H1 (cell line): ENCODE measurements around the gene ANKRD11. TPM values are rescaled to one million over a fixed set of nuclear protein-coding genes. Genes with fewer than 3 reads are reported as not detected.

Experiments used
- CTCF ChIA-PET: fragments of 300-600 bp; sonication (Branson Sonifier 250); formaldehyde crosslinking; loops from one replicate; lab custom pipeline; 2021; ENCODE audit not compliant: partially characterized antibody; lab: Charles Lee
- POLR2A ChIA-PET: fragments of 300-600 bp; sonication (Branson Sonifier 250); formaldehyde crosslinking; loops from one replicate; lab custom pipeline; 2021; ENCODE audit warnings: inconsistent platforms; ENCODE audit not compliant: partially characterized antibody; lab: Charles Lee
- DNase-seq, 2 experiments: peaks; one replicate each; pipeline versions ENCODE4 v3.0.0 to v3.0.0-alpha.2; 2010 to 2022; ENCODE audit warnings: low spot score in 2 of 2, low read depth in 1 of 2, mixed read lengths in 1 of 2
- FAIRE-seq: peaks from 2 replicates; lab custom pipeline; 2011; peaks lifted over from hg19 to GRCh38; lab: Jason Lieb, UNC
- H2AFZ ChIP-seq: 2 replicates; pipeline ENCODE4 v1.8.1; 2012; ENCODE audit warnings: low read length, inconsistent platforms
- H2AK5ac ChIP-seq: 2 replicates; pipeline ENCODE4 v1.6.1; 2013; ENCODE audit warnings: low read depth, low read length
- H2BK120ac ChIP-seq: replicated peaks from 2 replicates; pipeline ENCODE3; 2013; ENCODE audit warnings: low read depth, low read length, inconsistent platforms
- H2BK12ac ChIP-seq: 2 replicates; pipeline ENCODE4 v1.6.1; 2013; ENCODE audit warnings: low read depth, low read length
- H2BK15ac ChIP-seq: 2 replicates; pipeline ENCODE4 v1.6.1; 2013; ENCODE audit warnings: low read length
- H2BK20ac ChIP-seq: 2 replicates; pipeline ENCODE4 v1.6.1; 2013; ENCODE audit warnings: low read length
- H2BK5ac ChIP-seq: 2 replicates; pipeline ENCODE4 v1.6.1; 2013; ENCODE audit warnings: low read depth, low read length
- H3K14ac ChIP-seq: 2 replicates; pipeline ENCODE4 v1.6.1; 2013; ENCODE audit warnings: inconsistent platforms; ENCODE audit not compliant: insufficient read length
- H3K18ac ChIP-seq: 2 replicates; pipeline ENCODE4 v1.6.1; 2013; ENCODE audit warnings: low read length; ENCODE audit errors: extremely low read depth
- H3K23ac ChIP-seq: 2 replicates; pipeline ENCODE4 v1.6.1; 2013; ENCODE audit warnings: inconsistent platforms; ENCODE audit not compliant: insufficient read length
- H3K23me2 ChIP-seq: 2 replicates; pipeline ENCODE4 v1.6.1; 2013; ENCODE audit warnings: low read depth, low read length
- H3K27ac ChIP-seq: 2 replicates; pipeline ENCODE4 v1.6.1; 2011; ENCODE audit warnings: low read depth, low read length, inconsistent platforms
- H3K27me3 ChIP-seq, 4 experiments: replicated peaks in 1 of 4; 1 replicate in 1 of 4; 2 replicates in 3 of 4; pipeline versions ENCODE4 v1.6.1 to v1.8.1; 2011 to 2013; ENCODE audit warnings: low read length in 3 of 4, mild to moderate bottlenecking in 3 of 4, inconsistent platforms in 2 of 4, mixed read lengths in 2 of 4, moderate library complexity in 1 of 4; ENCODE audit not compliant: control insufficient read depth in 3 of 4, insufficient read depth in 3 of 4; ENCODE audit errors: extremely low read depth in 1 of 4
- H3K36me3 ChIP-seq, 4 experiments: 2 replicates each; pipeline versions ENCODE4 v1.6.1 to v1.8.1; 2011 to 2013; ENCODE audit warnings: mild to moderate bottlenecking in 4 of 4, low read length in 3 of 4, moderate library complexity in 2 of 4, control low read depth in 1 of 4, inconsistent platforms in 1 of 4; ENCODE audit not compliant: insufficient read depth in 4 of 4, control insufficient read depth in 2 of 4
- H3K4ac ChIP-seq: replicated peaks from 2 replicates; pipeline ENCODE3; 2013; ENCODE audit warnings: low read length, low read depth, mixed read lengths, inconsistent platforms; ENCODE audit not compliant: insufficient read length
- H3K4me1 ChIP-seq, 4 experiments: replicated peaks in 1 of 4; 1 replicate in 1 of 4; 2 replicates in 3 of 4; pipeline versions ENCODE4 v1.6.1 to v1.8.1; 2011 to 2013; ENCODE audit warnings: low read length in 3 of 4, inconsistent platforms in 2 of 4, mixed read lengths in 1 of 4; ENCODE audit not compliant: insufficient read depth in 4 of 4, control insufficient read depth in 3 of 4
- H3K4me2 ChIP-seq, 2 experiments: 2 replicates each; pipeline versions ENCODE4 v1.6.1 to v1.8.1; 2011 to 2013; ENCODE audit warnings: low read depth in 2 of 2, low read length in 2 of 2, control low read depth in 1 of 2, inconsistent platforms in 1 of 2, mild to moderate bottlenecking in 1 of 2; ENCODE audit not compliant: insufficient read depth in 1 of 2
- H3K4me3 ChIP-seq, 4 experiments: fragments of 200-600, 300-600 bp in 1 of 4; sonication (generic), shearing (Covaris generic), sonication (Bioruptor Twin) in 1 of 4; 2 replicates each; pipeline versions ENCODE4 v1.5.1 to v1.8.1; 2011 to 2016; ENCODE audit warnings: low read length in 4 of 4, low read depth in 3 of 4, control low read depth in 2 of 4, inconsistent platforms in 2 of 4, mild to moderate bottlenecking in 2 of 4, mixed read lengths in 1 of 4, moderate library complexity in 1 of 4; ENCODE audit not compliant: insufficient read depth in 2 of 4; ENCODE audit errors: extremely low read depth in 1 of 4
- H3K56ac ChIP-seq: replicated peaks from 2 replicates; pipeline ENCODE3; 2013; ENCODE audit warnings: low read depth, mild to moderate bottlenecking, mixed read lengths, low read length, inconsistent platforms; ENCODE audit not compliant: insufficient read length
- H3K79me1 ChIP-seq: 2 replicates; pipeline ENCODE4 v1.6.1; 2013; ENCODE audit warnings: low read depth, low read length, control low read depth
- H3K79me2 ChIP-seq, 2 experiments: 2 replicates each; pipeline versions ENCODE4 v1.6.1 to v1.8.1; 2012 to 2013; ENCODE audit warnings: low read length in 2 of 2, mild to moderate bottlenecking in 2 of 2, inconsistent platforms in 1 of 2; ENCODE audit not compliant: insufficient read depth in 2 of 2, control insufficient read depth in 1 of 2
- H3K9ac ChIP-seq, 4 experiments: replicated peaks in 1 of 4; 1 replicate in 1 of 4; 2 replicates in 3 of 4; pipeline versions ENCODE4 v1.6.1 to v1.8.1; 2011 to 2013; ENCODE audit warnings: low read depth in 3 of 4, low read length in 3 of 4, control low read depth in 2 of 4, mild to moderate bottlenecking in 2 of 4, moderate library complexity in 2 of 4, inconsistent platforms in 1 of 4; ENCODE audit errors: extremely low read depth in 1 of 4
- H3K9me3 ChIP-seq, 2 experiments: 2 replicates each; pipeline versions ENCODE4 v1.6.1 to v1.8.1; 2012 to 2013; ENCODE audit warnings: mild to moderate bottlenecking in 2 of 2, moderate library complexity in 2 of 2, control low read depth in 1 of 2, inconsistent platforms in 1 of 2, low read depth in 1 of 2, low read length in 1 of 2, mixed read lengths in 1 of 2; ENCODE audit not compliant: insufficient read depth in 2 of 2
- H4K20me1 ChIP-seq, 2 experiments: replicated peaks in 1 of 2; 2 replicates each; pipeline versions ENCODE3 to v1.8.1; 2011 to 2013; ENCODE audit warnings: inconsistent platforms in 2 of 2, low read length in 2 of 2, mild to moderate bottlenecking in 1 of 2; ENCODE audit not compliant: insufficient read depth in 2 of 2, control insufficient read depth in 1 of 2
- H4K5ac ChIP-seq: 2 replicates; pipeline ENCODE4 v1.6.1; 2013; ENCODE audit warnings: low read length, low read depth, mixed read lengths, inconsistent platforms; ENCODE audit not compliant: insufficient read length
- H4K8ac ChIP-seq: 2 replicates; pipeline ENCODE4 v1.8.0; 2013; ENCODE audit warnings: mild to moderate bottlenecking, moderate library complexity, low read length, inconsistent platforms; ENCODE audit not compliant: insufficient read depth; ENCODE audit errors: extremely low read depth
- H4K91ac ChIP-seq: replicated peaks from 2 replicates; pipeline ENCODE3; 2013; ENCODE audit warnings: low read length, mixed read lengths, inconsistent platforms; ENCODE audit not compliant: insufficient read length
- ATF2 ChIP-seq: IDR thresholded peaks from 2 replicates; pipeline ENCODE4 v1.6.1; 2012; ENCODE audit warnings: low read length, inconsistent platforms
- CEBPB ChIP-seq: IDR thresholded peaks from 2 replicates; pipeline ENCODE4 v1.6.1; 2012; ENCODE audit warnings: low read depth, low read length
- POLR2A ChIP-seq, 2 experiments: IDR thresholded peaks; 1 replicate in 1 of 2; 2 replicates in 1 of 2; pipeline ENCODE4 v1.6.1; 2011; ENCODE audit warnings: low read depth in 2 of 2, low read length in 2 of 2, mild to moderate bottlenecking in 2 of 2; ENCODE audit errors: control extremely low read depth in 1 of 2
- RFX5 ChIP-seq: IDR thresholded peaks from 2 replicates; pipeline ENCODE4 v1.6.1; 2011; ENCODE audit warnings: low read depth, low read length, improper control_type of control experiment, borderline replicate concordance
- USF2 ChIP-seq: IDR thresholded peaks from 2 replicates; pipeline ENCODE4 v1.6.1; 2011; ENCODE audit warnings: low read length, improper control_type of control experiment
- WGBS, 2 experiments: shearing (Covaris generic) in 1 of 2; methylation state at CpG; one replicate each; pipeline versions ENCODE4 v1.1.6 to v1.1.7; 2013 to 2015; ENCODE audit warnings: low lambda C conversion rate in 2 of 2, mixed read lengths in 2 of 2, inconsistent platforms in 1 of 2, low coverage in 1 of 2, missing lambda C conversion rate in 1 of 2; ENCODE audit not compliant: insufficient replicate concordance in 2 of 2, insufficient coverage in 1 of 2, insufficient read length in 1 of 2; ENCODE audit errors: extremely low coverage in 1 of 2, missing lambda C conversion rate in 1 of 2; 5-methylcytosine and 5-hydroxymethylcytosine counted together
- polyA plus RNA-seq, 7 experiments: library from polyadenylated mRNA; depleted of rRNA in 3 of 7; stranded (reverse) in 5 of 7; unstranded in 2 of 7; fragments of >200 nt in 5 of 7; fragments of 200-250 nt in 2 of 7; gene quantifications; 1 replicate in 5 of 7; 2 replicates in 1 of 7; 4 replicates in 1 of 7; pipeline versions ENCODE4 v1.2.1 to v1.2.3, GENCODE V29; 2011 to 2013; ENCODE audit warnings: missing spikeins in 2 of 7, mixed read lengths in 2 of 7
- total RNA-seq: library from RNA; stranded (reverse); fragmentation: NEBNext Ultra II Directional; extraction: Animal tissue kit (Norgen Biotek cat#: 25700); gene quantifications from 2 replicates; pipeline ENCODE4 v1.2.1, GENCODE V29; 2021

ANKRD11 gene
- total and polyA plus RNA-seq, 2 of the 8 experiments (the other 6 are each of a cell fraction or from before 2014, with no cell fraction given): 46.5 to 142 TPM

- Histone ChIP-seq H3K56ac (no peak overlapping the region), H2AFZ (no peak overlapping the region), H3K23ac (no peak overlapping the region), H2BK120ac (no peak overlapping the region), H2BK5ac (no peak overlapping the region), H3K4me2 (no peak overlapping the region), H4K20me1 (peaks cover 55 to 58% of the 10 kb centered on the region in 2 experiments), H3K4ac (no peak overlapping the region), H3K27ac (no peak overlapping the region), H3K18ac (no peak overlapping the region), H4K8ac (no peak overlapping the region), H3K9me3 (no peaks in the 10 kb centered on the region), H3K4me1 (peaks cover 5 to 22% (median 13%) of the 10 kb centered on the region in 4 experiments), H3K79me2 (peaks cover 23 to 100% of the 10 kb centered on the region in 2 experiments), H4K5ac (no peak overlapping the region), H3K36me3 (no peaks in the 10 kb centered on the region; a peak in 1 of 8 replicates), H3K9ac (no peak overlapping the region), H3K4me3 (no peak overlapping the region), H2BK15ac (no peak overlapping the region), H2BK20ac (no peak overlapping the region), H3K79me1 (peaks cover 28% of the 10 kb centered on the region), H2AK5ac (no peak overlapping the region), H3K23me2 (no peaks in the 10 kb centered on the region), H3K14ac (no peak overlapping the region), H4K91ac (no peak overlapping the region), H2BK12ac (no peak overlapping the region), H3K27me3 (no peaks in the 10 kb centered on the region)
- WGBS, 2 experiments: 89% methylated on average over 26 of the region's 29 CpGs; no CpG with 5 or more reads in 1 of the 2 experiments
- FAIRE-seq (no peak), DNase-seq (no peak)
- TF ChIP-seq RFX5 (no peak), POLR2A (IDR thresholded peaks at IDR 0.05; ENCODE audit: control extremely low read depth in 1 of 2, low read depth in 2 of 2, low read length in 2 of 2) (no peak), USF2 (no peak), CEBPB (no peak), ATF2 (no peak)
- POLR2A ChIA-PET: interaction anchor here (1.1 to 2.1 kb wide), 5 partner anchors 9 to 128 kb away, joined by 3 to 7 read pairs (median 4); partner anchors contain the start of gene SPG7
- CTCF ChIA-PET: interaction anchor here (0.7 to 3.0 kb wide), 10 partner anchors 10 to 96 kb away, joined by 3 to 10 read pairs (median 3); no protein-coding TSS in a partner anchor
Observed at GRCh38 chr16:89378947-89379771, 111.2 kb downstream of the ANKRD11 start.
